ENCODE measurements around the gene NSMCE4A. TPM values are rescaled to one million over a fixed set of nuclear protein-coding genes. Genes with fewer than 3 reads are reported as not detected.

NSMCE4A gene
- total and polyA plus RNA-seq, 9 of the 15 experiments (the other 6 are each of a cell fraction or from before 2014, with no cell fraction given), result 8.4 to 88.5 (median 46.4) TPM

DNA sequence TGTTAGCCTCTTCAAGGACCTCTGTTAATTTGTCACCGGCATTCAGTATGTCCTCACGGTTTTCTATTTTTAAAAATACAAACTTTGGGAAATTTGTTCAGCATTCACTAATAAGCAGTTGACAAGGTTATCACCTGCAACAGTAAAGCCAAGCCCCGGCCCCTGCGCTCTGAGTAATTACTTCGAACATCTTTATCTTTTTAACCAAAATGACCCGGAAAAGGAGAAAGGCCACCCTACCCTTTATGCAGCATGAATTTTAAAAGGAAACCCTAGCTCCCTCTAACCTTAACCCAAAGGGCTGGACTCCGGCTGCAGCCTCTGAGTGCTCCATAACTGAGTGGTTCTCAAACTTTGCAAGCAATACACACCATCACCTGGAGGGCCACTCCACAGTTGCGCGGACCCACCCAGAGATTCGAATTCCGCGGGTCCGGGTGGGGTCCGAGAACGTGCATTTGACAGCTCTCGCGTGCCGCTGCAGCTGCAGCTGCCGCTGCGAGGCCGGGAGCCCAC is 940 bp downstream of the NSMCE4A start:
- ChIA-PET POLR2A (interaction anchor here (1.4 kb wide), 1 partner anchor 10 kb away, joined by 5 read pairs; no protein-coding TSS in a partner anchor), CTCF (ENCODE audit: low intra/inter-chr PET ratio) (no interaction called here)
- in situ Hi-C loops (cut with MboI), result no loop called here
- Histone ChIP-seq H3K79me2 (ENCODE audit: control insufficient read depth, insufficient read depth, low read length) (peaks cover 16% of the 10 kb centered on the region), H3K9ac (ENCODE audit: insufficient read depth in 1 of 2, low read depth in 2 of 2, low read length in 2 of 2) (peak overlapping the region; percentile 83 to 94), H3K27me3 (ENCODE audit: control insufficient read depth in 2 of 2, insufficient read depth in 2 of 2, low read length in 2 of 2) (no peaks in the 10 kb centered on the region), H3K4me1 (replicated peaks in 1 of 2; ENCODE audit: control insufficient read depth in 2 of 2, insufficient read depth in 2 of 2, low read length in 2 of 2) (peaks cover 3 to 14% of the 10 kb centered on the region in 2 experiments; a peak in 3 of 5 replicates), H2AFZ (ENCODE audit: low read depth, low read length) (peak overlapping the region; percentile 53; the same call in 1 of the 2 replicates), H4K20me1 (replicated peaks; ENCODE audit: control insufficient read depth, insufficient read depth, low read length) (no peaks in the 10 kb centered on the region), H3K4me2 (ENCODE audit: insufficient read depth, low read length) (peak overlapping the region; percentile 72), H3K27ac (ENCODE audit: extremely low read depth, low read depth, low read length) (peak overlapping the region; percentile 78; the same call in 1 of the 3 replicates), H3K9me1 (ENCODE audit: control insufficient read depth, insufficient read depth, low read length) (no peaks in the 10 kb centered on the region), H3K4me3 (peak overlapping the region; percentile 88), H3K36me3 (ENCODE audit: control insufficient read depth, insufficient read depth, low read length) (peaks cover 14% of the 10 kb centered on the region; the same call in 2 of the 3 replicates), H3K9me3 (replicated peaks; ENCODE audit: control insufficient read depth, insufficient read depth, low read depth, low read length) (no peaks in the 10 kb centered on the region)
- no peak for FAIRE-seq
- no TSS peak for BruUV-seq (replicated peaks)
- WGBS (ENCODE audit: insufficient coverage, low coverage, missing lambda C conversion rate), result under 1% methylated on average over 19 of the region's 21 CpGs
- TF ChIP-seq, protein P1, sequence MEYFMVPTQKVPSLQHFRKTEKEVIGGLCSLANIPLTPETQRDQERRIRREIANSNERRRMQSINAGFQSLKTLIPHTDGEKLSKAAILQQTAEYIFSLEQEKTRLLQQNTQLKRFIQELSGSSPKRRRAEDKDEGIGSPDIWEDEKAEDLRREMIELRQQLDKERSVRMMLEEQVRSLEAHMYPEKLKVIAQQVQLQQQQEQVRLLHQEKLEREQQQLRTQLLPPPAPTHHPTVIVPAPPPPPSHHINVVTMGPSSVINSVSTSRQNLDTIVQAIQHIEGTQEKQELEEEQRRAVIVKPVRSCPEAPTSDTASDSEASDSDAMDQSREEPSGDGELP (CRISPR knock-in tag; IDR thresholded peaks at IDR 0.05; ENCODE audit: borderline replicate concordance), result peak; percentile 62; the same call in 1 of the 2 replicates
- TF ChIP-seq, protein P2, sequence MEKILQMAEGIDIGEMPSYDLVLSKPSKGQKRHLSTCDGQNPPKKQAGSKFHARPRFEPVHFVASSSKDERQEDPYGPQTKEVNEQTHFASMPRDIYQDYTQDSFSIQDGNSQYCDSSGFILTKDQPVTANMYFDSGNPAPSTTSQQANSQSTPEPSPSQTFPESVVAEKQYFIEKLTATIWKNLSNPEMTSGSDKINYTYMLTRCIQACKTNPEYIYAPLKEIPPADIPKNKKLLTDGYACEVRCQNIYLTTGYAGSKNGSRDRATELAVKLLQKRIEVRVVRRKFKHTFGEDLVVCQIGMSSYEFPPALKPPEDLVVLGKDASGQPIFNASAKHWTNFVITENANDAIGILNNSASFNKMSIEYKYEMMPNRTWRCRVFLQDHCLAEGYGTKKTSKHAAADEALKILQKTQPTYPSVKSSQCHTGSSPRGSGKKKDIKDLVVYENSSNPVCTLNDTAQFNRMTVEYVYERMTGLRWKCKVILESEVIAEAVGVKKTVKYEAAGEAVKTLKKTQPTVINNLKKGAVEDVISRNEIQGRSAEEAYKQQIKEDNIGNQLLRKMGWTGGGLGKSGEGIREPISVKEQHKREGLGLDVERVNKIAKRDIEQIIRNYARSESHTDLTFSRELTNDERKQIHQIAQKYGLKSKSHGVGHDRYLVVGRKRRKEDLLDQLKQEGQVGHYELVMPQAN (IDR thresholded peaks at IDR 0.05; ENCODE audit: borderline replicate concordance), result peak; percentile 47; the same call in 1 of the 2 replicates
- TF ChIP-seq HDAC2 (IDR thresholded peaks at IDR 0.05) (peak; percentile 26; the same call in 1 of the 2 replicates), ZNF431 (CRISPR knock-in tag; IDR thresholded peaks at IDR 0.05) (no peak), GABPB1 (CRISPR knock-in tag; IDR thresholded peaks at IDR 0.05) (0 out of 2 replicates have a peak, but pooled peaks have one; percentile 19), MBD2 (IDR thresholded peaks at IDR 0.05; ENCODE audit: borderline replicate concordance, low read depth) (no peak), HDAC1 (IDR thresholded peaks at IDR 0.05) (peak in 1 of 2 experiments; percentile 76; a peak in 2 of 4 replicates), L3MBTL2 (IDR thresholded peaks at IDR 0.05) (0 out of 2 replicates have a peak, but pooled peaks have one; percentile 59), BHLHE40 (IDR thresholded peaks at IDR 0.05; ENCODE audit: low read length) (peak; percentile 79), NFE2L1 (tag; IDR thresholded peaks at IDR 0.05; ENCODE audit: borderline replicate concordance, low read depth) (no peak)
- TF ChIP-seq, protein P3, sequence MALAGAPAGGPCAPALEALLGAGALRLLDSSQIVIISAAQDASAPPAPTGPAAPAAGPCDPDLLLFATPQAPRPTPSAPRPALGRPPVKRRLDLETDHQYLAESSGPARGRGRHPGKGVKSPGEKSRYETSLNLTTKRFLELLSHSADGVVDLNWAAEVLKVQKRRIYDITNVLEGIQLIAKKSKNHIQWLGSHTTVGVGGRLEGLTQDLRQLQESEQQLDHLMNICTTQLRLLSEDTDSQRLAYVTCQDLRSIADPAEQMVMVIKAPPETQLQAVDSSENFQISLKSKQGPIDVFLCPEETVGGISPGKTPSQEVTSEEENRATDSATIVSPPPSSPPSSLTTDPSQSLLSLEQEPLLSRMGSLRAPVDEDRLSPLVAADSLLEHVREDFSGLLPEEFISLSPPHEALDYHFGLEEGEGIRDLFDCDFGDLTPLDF (CRISPR knock-in tag; IDR thresholded peaks at IDR 0.05), result no peak
- TF ChIP-seq, protein P4, sequence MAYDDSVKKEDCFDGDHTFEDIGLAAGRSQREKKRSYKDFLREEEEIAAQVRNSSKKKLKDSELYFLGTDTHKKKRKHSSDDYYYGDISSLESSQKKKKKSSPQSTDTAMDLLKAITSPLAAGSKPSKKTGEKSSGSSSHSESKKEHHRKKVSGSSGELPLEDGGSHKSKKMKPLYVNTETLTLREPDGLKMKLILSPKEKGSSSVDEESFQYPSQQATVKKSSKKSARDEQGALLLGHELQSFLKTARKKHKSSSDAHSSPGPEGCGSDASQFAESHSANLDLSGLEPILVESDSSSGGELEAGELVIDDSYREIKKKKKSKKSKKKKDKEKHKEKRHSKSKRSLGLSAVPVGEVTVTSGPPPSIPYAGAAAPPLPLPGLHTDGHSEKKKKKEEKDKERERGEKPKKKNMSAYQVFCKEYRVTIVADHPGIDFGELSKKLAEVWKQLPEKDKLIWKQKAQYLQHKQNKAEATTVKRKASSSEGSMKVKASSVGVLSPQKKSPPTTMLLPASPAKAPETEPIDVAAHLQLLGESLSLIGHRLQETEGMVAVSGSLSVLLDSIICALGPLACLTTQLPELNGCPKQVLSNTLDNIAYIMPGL (CRISPR knock-in tag; IDR thresholded peaks at IDR 0.05), result no peak
- TF ChIP-seq, protein P5, sequence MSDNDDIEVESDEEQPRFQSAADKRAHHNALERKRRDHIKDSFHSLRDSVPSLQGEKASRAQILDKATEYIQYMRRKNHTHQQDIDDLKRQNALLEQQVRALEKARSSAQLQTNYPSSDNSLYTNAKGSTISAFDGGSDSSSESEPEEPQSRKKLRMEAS (CRISPR knock-in tag; IDR thresholded peaks at IDR 0.05), result 0 out of 2 replicates have a peak, but pooled peaks have one; percentile 14
- ATAC-seq, result peak; percentile 66
- intact Hi-C loops (cut with micrococcal nuclease), result no loop called here
- peak in 2 of 4 experiments; percentile 11 to 38 for DNase-seq (ENCODE audit: extremely low read depth in 1 of 4, low spot score in 3 of 4)

All from K562 (cell line).